CD4-positive, alpha-beta T cell treated with Interleukin-17A for 1 hour (primary cell): Measurements from ENCODE around the gene ZRSR2.

Experiments used
- DNase-seq: peaks from one replicate; pipeline ENCODE4 v3.0.0-alpha.2; 2020

The ZRSR2 gene

GRCh38 chrX:15854080-15854655 lies 63.9 kb downstream of the ZRSR2 start:
- DNase-seq, result peak; percentile 28

GRCh38 chrX:15854712-15855567 lies 64.7 kb downstream of the ZRSR2 start, which contains the start of gene AP1S2:
Gene AP1S2, minus strand, starts transcription at chrX:15854813. Its CDS starts 2,289 bp downstream, at chrX:15852524.
- peak; percentile 95 for DNase-seq

- peak; percentile 0 for DNase-seq
Observed at GRCh38 chrX:15855568-15856221, 65.4 kb downstream of the ZRSR2 start.

GRCh38 chrX:15856222-15856587 lies 65.9 kb downstream of the ZRSR2 start:
- DNase-seq, result no peak

- no peak for DNase-seq
Observed at GRCh38 chrX:15856636-15857035, 66.4 kb downstream of the ZRSR2 start.

GRCh38 chrX:15858051-15858450 lies 67.8 kb downstream of the ZRSR2 start:
- DNase-seq, result no peak

- no peak for DNase-seq
Observed at GRCh38 chrX:15860921-15861320, 70.6 kb downstream of the ZRSR2 start.

- no peak for DNase-seq
Observed at GRCh38 chrX:15864023-15864422, 73.7 kb downstream of the ZRSR2 start.

GRCh38 chrX:15864629-15865028 lies 74.3 kb downstream of the ZRSR2 start:
- no peak for DNase-seq

- DNase-seq, result no peak
Observed at GRCh38 chrX:15866147-15866546, 75.9 kb downstream of the ZRSR2 start.

GRCh38 chrX:15869695-15870094 lies 79.4 kb downstream of the ZRSR2 start:
- no peak for DNase-seq

GRCh38 chrX:15870310-15870709 lies 80.0 kb downstream of the ZRSR2 start:
- no peak for DNase-seq
